ENCODE data around the gene PIAS4. TPM values are rescaled to one million over a fixed set of nuclear protein-coding genes. Genes with fewer than 3 reads are reported as not detected.

Gene PIAS4
- total and polyA plus RNA-seq, 2 of the 13 experiments (the other 11 are each of a cell fraction or from before 2014, with no cell fraction given), result 9.0 to 20.1 TPM

DNA sequence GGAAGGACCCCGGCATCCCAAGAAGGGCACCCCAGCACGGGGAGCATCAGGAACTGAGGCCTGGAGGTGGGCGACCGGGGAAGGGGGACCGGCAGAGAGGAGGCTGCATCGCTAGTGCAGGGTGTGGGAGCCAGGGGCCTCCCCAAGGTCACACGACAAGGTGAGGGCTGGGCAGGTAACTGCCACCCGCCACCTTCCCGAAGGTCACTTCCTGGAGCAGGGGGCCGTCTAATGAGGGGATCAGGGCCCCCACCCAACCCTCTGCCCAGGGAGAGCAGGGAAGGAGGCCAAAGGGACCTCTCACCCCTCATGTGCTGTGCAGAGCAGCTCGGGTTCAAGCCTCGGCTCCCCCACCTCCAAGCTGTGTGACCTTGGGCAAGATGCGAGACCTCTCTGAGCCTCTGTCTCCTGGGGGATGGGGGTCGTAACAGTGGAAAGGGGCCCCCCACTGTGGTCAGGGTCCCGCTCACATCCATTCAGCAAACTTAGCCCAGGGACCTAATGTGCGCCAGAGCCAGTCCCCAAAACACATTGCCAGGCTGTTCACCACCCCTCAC, 53.2 kb downstream of the PIAS4 start (continued):
- no peak for TF ChIP-seq ZFP37 (CRISPR knock-in tag; IDR thresholded peaks at IDR 0.05; ENCODE audit: borderline replicate concordance)
- TF ChIP-seq, protein P1, sequence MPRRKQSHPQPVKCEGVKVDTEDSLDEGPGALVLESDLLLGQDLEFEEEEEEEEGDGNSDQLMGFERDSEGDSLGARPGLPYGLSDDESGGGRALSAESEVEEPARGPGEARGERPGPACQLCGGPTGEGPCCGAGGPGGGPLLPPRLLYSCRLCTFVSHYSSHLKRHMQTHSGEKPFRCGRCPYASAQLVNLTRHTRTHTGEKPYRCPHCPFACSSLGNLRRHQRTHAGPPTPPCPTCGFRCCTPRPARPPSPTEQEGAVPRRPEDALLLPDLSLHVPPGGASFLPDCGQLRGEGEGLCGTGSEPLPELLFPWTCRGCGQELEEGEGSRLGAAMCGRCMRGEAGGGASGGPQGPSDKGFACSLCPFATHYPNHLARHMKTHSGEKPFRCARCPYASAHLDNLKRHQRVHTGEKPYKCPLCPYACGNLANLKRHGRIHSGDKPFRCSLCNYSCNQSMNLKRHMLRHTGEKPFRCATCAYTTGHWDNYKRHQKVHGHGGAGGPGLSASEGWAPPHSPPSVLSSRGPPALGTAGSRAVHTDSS (CRISPR knock-in tag; conservative IDR thresholded peaks at IDR 0.05), result no peak
- peak; percentile 29; the same call in 1 of the 2 replicates for TF ChIP-seq ESRRA (CRISPR knock-in tag; IDR thresholded peaks at IDR 0.05; ENCODE audit: low read depth)
- TF ChIP-seq ZKSCAN1 (IDR thresholded peaks at IDR 0.05; ENCODE audit: low read length), result 0 out of 2 replicates have a peak, but pooled peaks have one; percentile 65
- TF ChIP-seq, protein P2, sequence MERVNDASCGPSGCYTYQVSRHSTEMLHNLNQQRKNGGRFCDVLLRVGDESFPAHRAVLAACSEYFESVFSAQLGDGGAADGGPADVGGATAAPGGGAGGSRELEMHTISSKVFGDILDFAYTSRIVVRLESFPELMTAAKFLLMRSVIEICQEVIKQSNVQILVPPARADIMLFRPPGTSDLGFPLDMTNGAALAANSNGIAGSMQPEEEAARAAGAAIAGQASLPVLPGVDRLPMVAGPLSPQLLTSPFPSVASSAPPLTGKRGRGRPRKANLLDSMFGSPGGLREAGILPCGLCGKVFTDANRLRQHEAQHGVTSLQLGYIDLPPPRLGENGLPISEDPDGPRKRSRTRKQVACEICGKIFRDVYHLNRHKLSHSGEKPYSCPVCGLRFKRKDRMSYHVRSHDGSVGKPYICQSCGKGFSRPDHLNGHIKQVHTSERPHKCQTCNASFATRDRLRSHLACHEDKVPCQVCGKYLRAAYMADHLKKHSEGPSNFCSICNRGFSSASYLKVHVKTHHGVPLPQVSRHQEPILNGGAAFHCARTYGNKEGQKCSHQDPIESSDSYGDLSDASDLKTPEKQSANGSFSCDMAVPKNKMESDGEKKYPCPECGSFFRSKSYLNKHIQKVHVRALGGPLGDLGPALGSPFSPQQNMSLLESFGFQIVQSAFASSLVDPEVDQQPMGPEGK (CRISPR knock-in tag; IDR thresholded peaks at IDR 0.05), result no peak; the same call in 1 of the 2 replicates
- no peak for TF ChIP-seq ZNF333 (CRISPR knock-in tag; IDR thresholded peaks at IDR 0.05; ENCODE audit: borderline replicate concordance)
- TF ChIP-seq STAG1 (CRISPR knock-in tag; IDR thresholded peaks at IDR 0.05), result no peak
- TF ChIP-seq RXRA (CRISPR knock-in tag; IDR thresholded peaks at IDR 0.05), result no peak
- TF ChIP-seq, protein P3, sequence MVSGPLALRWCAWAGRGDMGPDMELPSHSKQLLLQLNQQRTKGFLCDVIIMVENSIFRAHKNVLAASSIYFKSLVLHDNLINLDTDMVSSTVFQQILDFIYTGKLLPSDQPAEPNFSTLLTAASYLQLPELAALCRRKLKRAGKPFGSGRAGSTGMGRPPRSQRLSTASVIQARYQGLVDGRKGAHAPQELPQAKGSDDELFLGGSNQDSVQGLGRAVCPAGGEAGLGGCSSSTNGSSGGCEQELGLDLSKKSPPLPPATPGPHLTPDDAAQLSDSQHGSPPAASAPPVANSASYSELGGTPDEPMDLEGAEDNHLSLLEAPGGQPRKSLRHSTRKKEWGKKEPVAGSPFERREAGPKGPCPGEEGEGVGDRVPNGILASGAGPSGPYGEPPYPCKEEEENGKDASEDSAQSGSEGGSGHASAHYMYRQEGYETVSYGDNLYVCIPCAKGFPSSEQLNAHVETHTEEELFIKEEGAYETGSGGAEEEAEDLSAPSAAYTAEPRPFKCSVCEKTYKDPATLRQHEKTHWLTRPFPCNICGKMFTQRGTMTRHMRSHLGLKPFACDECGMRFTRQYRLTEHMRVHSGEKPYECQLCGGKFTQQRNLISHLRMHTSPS (CRISPR knock-in tag; IDR thresholded peaks at IDR 0.05; ENCODE audit: low read depth), result no peak
- TF ChIP-seq ZSCAN12 (CRISPR knock-in tag; IDR thresholded peaks at IDR 0.05), result no peak
- TF ChIP-seq ZNF17 (CRISPR knock-in tag; IDR thresholded peaks at IDR 0.05), result no peak
- TF ChIP-seq, protein P4, sequence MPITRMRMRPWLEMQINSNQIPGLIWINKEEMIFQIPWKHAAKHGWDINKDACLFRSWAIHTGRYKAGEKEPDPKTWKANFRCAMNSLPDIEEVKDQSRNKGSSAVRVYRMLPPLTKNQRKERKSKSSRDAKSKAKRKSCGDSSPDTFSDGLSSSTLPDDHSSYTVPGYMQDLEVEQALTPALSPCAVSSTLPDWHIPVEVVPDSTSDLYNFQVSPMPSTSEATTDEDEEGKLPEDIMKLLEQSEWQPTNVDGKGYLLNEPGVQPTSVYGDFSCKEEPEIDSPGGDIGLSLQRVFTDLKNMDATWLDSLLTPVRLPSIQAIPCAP (CRISPR knock-in tag; IDR thresholded peaks at IDR 0.05; ENCODE audit: low read depth), result no peak
- 0 out of 2 replicates have a peak, but pooled peaks have one; percentile 22 for TF ChIP-seq ZNF746 (CRISPR knock-in tag; IDR thresholded peaks at IDR 0.05)
- 0 out of 2 replicates have a peak, but pooled peaks have one; percentile 37 for TF ChIP-seq ZNF839 (CRISPR knock-in tag; IDR thresholded peaks at IDR 0.05; ENCODE audit: borderline replicate concordance)
- TF ChIP-seq PAWR (CRISPR knock-in tag; IDR thresholded peaks at IDR 0.05; ENCODE audit: borderline replicate concordance), result no peak
- TF ChIP-seq AGO2 (optimal IDR thresholded peaks at IDR 0.05; ENCODE audit: low read depth, low read length), result no peak
- TF ChIP-seq, protein P5, sequence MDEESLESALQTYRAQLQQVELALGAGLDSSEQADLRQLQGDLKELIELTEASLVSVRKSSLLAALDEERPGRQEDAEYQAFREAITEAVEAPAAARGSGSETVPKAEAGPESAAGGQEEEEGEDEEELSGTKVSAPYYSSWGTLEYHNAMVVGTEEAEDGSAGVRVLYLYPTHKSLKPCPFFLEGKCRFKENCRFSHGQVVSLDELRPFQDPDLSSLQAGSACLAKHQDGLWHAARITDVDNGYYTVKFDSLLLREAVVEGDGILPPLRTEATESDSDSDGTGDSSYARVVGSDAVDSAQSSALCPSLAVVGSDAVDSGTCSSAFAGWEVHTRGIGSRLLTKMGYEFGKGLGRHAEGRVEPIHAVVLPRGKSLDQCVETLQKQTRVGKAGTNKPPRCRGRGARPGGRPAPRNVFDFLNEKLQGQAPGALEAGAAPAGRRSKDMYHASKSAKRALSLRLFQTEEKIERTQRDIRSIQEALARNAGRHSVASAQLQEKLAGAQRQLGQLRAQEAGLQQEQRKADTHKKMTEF (CRISPR knock-in tag; IDR thresholded peaks at IDR 0.05), result no peak
- no peak for TF ChIP-seq PAF1 (CRISPR knock-in tag; IDR thresholded peaks at IDR 0.05)
- TF ChIP-seq, protein P6, sequence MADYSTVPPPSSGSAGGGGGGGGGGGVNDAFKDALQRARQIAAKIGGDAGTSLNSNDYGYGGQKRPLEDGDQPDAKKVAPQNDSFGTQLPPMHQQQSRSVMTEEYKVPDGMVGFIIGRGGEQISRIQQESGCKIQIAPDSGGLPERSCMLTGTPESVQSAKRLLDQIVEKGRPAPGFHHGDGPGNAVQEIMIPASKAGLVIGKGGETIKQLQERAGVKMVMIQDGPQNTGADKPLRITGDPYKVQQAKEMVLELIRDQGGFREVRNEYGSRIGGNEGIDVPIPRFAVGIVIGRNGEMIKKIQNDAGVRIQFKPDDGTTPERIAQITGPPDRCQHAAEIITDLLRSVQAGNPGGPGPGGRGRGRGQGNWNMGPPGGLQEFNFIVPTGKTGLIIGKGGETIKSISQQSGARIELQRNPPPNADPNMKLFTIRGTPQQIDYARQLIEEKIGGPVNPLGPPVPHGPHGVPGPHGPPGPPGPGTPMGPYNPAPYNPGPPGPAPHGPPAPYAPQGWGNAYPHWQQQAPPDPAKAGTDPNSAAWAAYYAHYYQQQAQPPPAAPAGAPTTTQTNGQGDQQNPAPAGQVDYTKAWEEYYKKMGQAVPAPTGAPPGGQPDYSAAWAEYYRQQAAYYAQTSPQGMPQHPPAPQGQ (CRISPR knock-in tag; IDR thresholded peaks at IDR 0.05; ENCODE audit: borderline replicate concordance), result no peak
- no peak for TF ChIP-seq ZNF496 (CRISPR knock-in tag; IDR thresholded peaks at IDR 0.05; ENCODE audit: insufficient replicate concordance)

All from HepG2 (cell line).